Astrocyte (in vitro differentiated cells and primary cell): Measurements from ENCODE around the gene FRMD8.

ENCODE experiments used
- CTCF ChIP-seq: IDR thresholded peaks from 2 replicates; pipeline ENCODE4 v1.5.1; 2011; ENCODE audit warnings: low read depth, mild to moderate bottlenecking, inconsistent platforms, low read length, moderate library complexity; ENCODE audit not compliant: insufficient read depth
- EZH2 ChIP-seq: IDR thresholded peaks from 2 replicates; pipeline ENCODE4 v1.6.1; 2012; ENCODE audit warnings: mild to moderate bottlenecking, low read length, inconsistent platforms; ENCODE audit not compliant: insufficient read depth

GRCh38 chr11:65377777-65378176 is 8.7 kb upstream of the FRMD8 start:
- TF ChIP-seq EZH2 (no peak), CTCF (no peak)
